Uterus (tissue), 4 donors: ENCODE results near the gene TACR2. TPM values are rescaled to one million over a fixed set of nuclear protein-coding genes. Genes with fewer than 3 reads are reported as not detected.

Experiments used
- DNase-seq, 2 donors: peaks; one replicate each; pipeline ENCODE4 v3.0.0-alpha.2; 2019 to 2020
- H3K27ac ChIP-seq, 2 donors: fragments of 200-600 bp; sonication (generic); 1 replicate in 1 of 2; 2 replicates in 1 of 2; pipeline ENCODE4 v1.5.1; 2016 to 2018
- H3K27me3 ChIP-seq, 2 donors: fragments of 200-600 bp; sonication (generic); one replicate each; pipeline ENCODE4 v1.5.1; 2018 to 2019; ENCODE audit warnings: control low read depth in 1 of 2
- H3K36me3 ChIP-seq, 2 donors: fragments of 200-600 bp; sonication (generic); one replicate each; pipeline ENCODE4 v1.5.1; 2019; ENCODE audit warnings: control low read depth in 1 of 2
- H3K4me1 ChIP-seq, 2 donors: fragments of 200-600 bp; sonication (generic); one replicate each; pipeline ENCODE4 v1.5.1; 2018 to 2019; ENCODE audit warnings: control low read depth in 1 of 2
- H3K4me3 ChIP-seq, 2 donors: fragments of 200-600 bp; sonication (generic); 1 replicate in 1 of 2; 2 replicates in 1 of 2; pipeline ENCODE4 v1.5.1; 2018 to 2019; ENCODE audit warnings: mild to moderate bottlenecking in 1 of 2
- H3K9me3 ChIP-seq, 2 donors: fragments of 200-600 bp; sonication (generic); one replicate each; pipeline ENCODE4 v1.5.1; 2019; ENCODE audit warnings: control low read depth in 1 of 2
- CTCF ChIP-seq, 4 experiments: fragments of 200-600 bp in 2 of 4; fragments of 450-650 bp in 2 of 4; sonication (generic) in 2 of 4; IDR thresholded peaks; one replicate each; pipeline ENCODE4 v1.5.1; 2016 to 2019; ENCODE audit warnings: antibody characterized with exemption in 4 of 4, mild to moderate bottlenecking in 2 of 4, moderate library complexity in 1 of 4
- POLR2A ChIP-seq, 2 donors: fragments of 450-650 bp; IDR thresholded peaks; one replicate each; pipeline ENCODE4 v1.6.1; 2016; ENCODE audit warnings: antibody characterized with exemption in 2 of 2, mild to moderate bottlenecking in 1 of 2, moderate library complexity in 1 of 2
- intact Hi-C: fragments of 100-400 bp; cut with DNase I; formaldehyde crosslinking; loops from one replicate; pipeline ENCODE4 v1.15.1; 2023; ENCODE audit warnings: low total_unique reads
- total RNA-seq, 4 donors: library from RNA; depleted of rRNA in 3 of 4; stranded (reverse); fragments of >200 nt in 3 of 4; gene quantifications; one replicate each; pipeline versions ENCODE4 v1.1.0 to v1.2.4, GENCODE V29; 2014 to 2023
- donor health status: DM: yes; HTN: yes; CAD: no.

Gene TACR2
- total RNA-seq, 4 donors from 2014 or later = 0.28 to 35.0 (median 13.8) TPM

- Histone ChIP-seq H3K27ac (peak overlapping the region; percentile 53 to 69), H3K36me3 (no peaks in the 10 kb centered on the region), H3K4me1 (peaks cover 0 to 3% of the 10 kb centered on the region in 2 donors), H3K27me3 (no peaks in the 10 kb centered on the region), H3K9me3 (no peaks in the 10 kb centered on the region), H3K4me3 (no peak overlapping the region)
- intact Hi-C loops = no loop called here
- no peak for TF ChIP-seq POLR2A (IDR thresholded peaks at IDR 0.05)
- no peak for TF ChIP-seq CTCF (IDR thresholded peaks at IDR 0.05)
- no peak for DNase-seq
Observed at GRCh38 chr10:69397972-69398371, 18.7 kb downstream of the TACR2 start.

GRCh38 chr10:69394020-69394419 is 22.7 kb downstream of the TACR2 start:
- H3K9me3 ChIP-seq = no peaks in the 10 kb centered on the region
- TF ChIP-seq CTCF (IDR thresholded peaks at IDR 0.05) = no peak
- no peak for TF ChIP-seq POLR2A (IDR thresholded peaks at IDR 0.05)
- no peak overlapping the region for H3K4me3 ChIP-seq
- H3K4me1 ChIP-seq = no peaks in the 10 kb centered on the region
- DNase-seq = no peak
- H3K27ac ChIP-seq = no peak overlapping the region
- intact Hi-C loops = loop anchor here (5.0 kb wide), 1 partner anchor 157 kb away; no protein-coding TSS in a partner anchor
- H3K27me3 ChIP-seq = no peaks in the 10 kb centered on the region
- H3K36me3 ChIP-seq = no peaks in the 10 kb centered on the region

DNA sequence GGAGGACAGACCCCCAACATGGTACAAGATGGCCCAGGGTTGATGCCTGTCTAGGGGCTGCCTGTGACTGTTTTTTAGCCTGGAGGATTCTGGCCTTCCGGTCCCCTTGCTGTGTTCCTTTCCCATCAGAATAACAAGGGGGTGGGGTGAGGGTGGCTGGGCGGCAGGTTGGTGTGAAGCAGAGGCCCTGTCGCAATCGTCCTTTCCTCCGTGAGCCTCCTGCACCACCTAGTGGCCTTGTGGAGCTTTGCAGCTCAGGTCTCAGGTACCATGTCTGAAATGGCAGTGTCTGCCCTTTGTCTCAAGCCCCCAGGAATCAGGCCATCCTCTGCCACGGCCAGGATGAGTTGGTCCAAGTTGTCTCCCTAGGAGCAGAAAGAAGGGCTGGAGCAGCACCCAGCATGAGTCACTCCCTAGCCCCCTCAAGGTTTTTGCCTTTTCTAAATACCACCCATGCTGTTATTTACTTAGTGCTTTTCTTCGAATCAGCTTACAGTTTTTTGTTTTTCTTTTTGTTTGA is 24.2 kb downstream of the TACR2 start:
- DNase-seq = peak; percentile 85 to 89
- intact Hi-C loops = loop anchor here (5.0 kb wide), 1 partner anchor 155 kb away; no protein-coding TSS in a partner anchor
- Histone ChIP-seq H3K9me3 (no peaks in the 10 kb centered on the region), H3K36me3 (no peaks in the 10 kb centered on the region), H3K4me3 (no peak overlapping the region), H3K27me3 (no peaks in the 10 kb centered on the region), H3K27ac (peak overlapping the region in 1 of 2 donors; percentile 15), H3K4me1 (no peaks in the 10 kb centered on the region)
- TF ChIP-seq POLR2A (IDR thresholded peaks at IDR 0.05) (no peak), CTCF (IDR thresholded peaks at IDR 0.05) (peak; percentile 97 to 98 (median 98))

DNA sequence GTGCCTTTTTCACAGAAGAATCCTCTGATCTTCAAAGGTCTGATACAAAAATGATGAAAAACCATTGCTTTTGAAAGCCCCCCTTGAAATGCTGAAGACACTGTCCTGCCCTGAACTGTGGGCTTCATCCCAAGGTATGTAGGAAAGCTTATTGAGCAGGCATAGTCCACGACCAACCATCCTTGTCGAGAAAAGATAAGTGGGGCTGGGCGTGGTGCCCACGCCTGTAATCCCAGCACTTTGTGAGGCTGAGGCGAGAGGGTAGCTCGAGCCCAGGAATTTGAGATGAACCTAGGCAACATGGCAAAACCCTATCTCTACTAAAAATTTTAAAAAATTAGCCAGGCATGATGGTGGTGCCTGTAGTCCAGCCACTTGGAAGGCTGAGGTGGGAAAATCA is 25.6 kb downstream of the TACR2 start:
- Histone ChIP-seq H3K27ac (no peak overlapping the region), H3K4me3 (no peak overlapping the region), H3K4me1 (no peaks in the 10 kb centered on the region), H3K27me3 (no peaks in the 10 kb centered on the region), H3K9me3 (no peaks in the 10 kb centered on the region), H3K36me3 (no peaks in the 10 kb centered on the region)
- DNase-seq = no peak
- intact Hi-C loops = loop anchor here (5.0 kb wide), 1 partner anchor 154 kb away; no protein-coding TSS in a partner anchor
- TF ChIP-seq CTCF (IDR thresholded peaks at IDR 0.05) = no peak
- no peak for TF ChIP-seq POLR2A (IDR thresholded peaks at IDR 0.05)

GRCh38 chr10:69389827-69390490 is 26.8 kb downstream of the TACR2 start:
- no peak for DNase-seq
- Histone ChIP-seq H3K27ac (no peak overlapping the region), H3K9me3 (no peaks in the 10 kb centered on the region), H3K36me3 (no peaks in the 10 kb centered on the region), H3K27me3 (no peaks in the 10 kb centered on the region), H3K4me1 (no peaks in the 10 kb centered on the region), H3K4me3 (no peak overlapping the region)
- no peak for TF ChIP-seq POLR2A (IDR thresholded peaks at IDR 0.05)
- no peak for TF ChIP-seq CTCF (IDR thresholded peaks at IDR 0.05)
- intact Hi-C loops = loop anchor here (5.0 kb wide), 1 partner anchor 153 kb away; no protein-coding TSS in a partner anchor
